ENCODE data around the gene RNF215.

Gene RNF215

DNA sequence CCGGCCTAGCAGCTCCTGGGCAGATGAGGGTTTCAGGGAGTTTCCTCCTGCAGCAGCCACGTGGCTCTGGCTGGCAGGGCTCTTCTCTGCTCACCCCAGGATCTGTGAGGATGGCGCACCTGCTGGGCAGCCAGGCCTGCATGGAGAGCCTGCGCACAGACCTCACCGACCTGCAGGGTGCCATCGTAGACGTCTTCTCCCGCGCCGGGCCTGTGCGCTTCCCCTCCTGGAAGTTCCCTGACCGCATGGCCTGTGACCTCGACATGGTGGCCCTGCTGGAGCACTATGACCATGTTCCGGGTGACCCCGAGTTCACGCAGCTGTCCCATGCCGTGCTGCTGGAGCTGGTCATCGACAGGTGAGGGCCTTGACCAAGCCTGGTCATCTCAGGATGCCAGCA, 21.3 kb downstream of the RNF215 start:
- no peak for DNase-seq (ENCODE audit: low read depth in 2 of 2)
- TF ChIP-seq, protein P1, sequence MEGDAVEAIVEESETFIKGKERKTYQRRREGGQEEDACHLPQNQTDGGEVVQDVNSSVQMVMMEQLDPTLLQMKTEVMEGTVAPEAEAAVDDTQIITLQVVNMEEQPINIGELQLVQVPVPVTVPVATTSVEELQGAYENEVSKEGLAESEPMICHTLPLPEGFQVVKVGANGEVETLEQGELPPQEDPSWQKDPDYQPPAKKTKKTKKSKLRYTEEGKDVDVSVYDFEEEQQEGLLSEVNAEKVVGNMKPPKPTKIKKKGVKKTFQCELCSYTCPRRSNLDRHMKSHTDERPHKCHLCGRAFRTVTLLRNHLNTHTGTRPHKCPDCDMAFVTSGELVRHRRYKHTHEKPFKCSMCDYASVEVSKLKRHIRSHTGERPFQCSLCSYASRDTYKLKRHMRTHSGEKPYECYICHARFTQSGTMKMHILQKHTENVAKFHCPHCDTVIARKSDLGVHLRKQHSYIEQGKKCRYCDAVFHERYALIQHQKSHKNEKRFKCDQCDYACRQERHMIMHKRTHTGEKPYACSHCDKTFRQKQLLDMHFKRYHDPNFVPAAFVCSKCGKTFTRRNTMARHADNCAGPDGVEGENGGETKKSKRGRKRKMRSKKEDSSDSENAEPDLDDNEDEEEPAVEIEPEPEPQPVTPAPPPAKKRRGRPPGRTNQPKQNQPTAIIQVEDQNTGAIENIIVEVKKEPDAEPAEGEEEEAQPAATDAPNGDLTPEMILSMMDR (IDR thresholded peaks at IDR 0.05; ENCODE audit: low read depth, low read length), result no peak

DNA sequence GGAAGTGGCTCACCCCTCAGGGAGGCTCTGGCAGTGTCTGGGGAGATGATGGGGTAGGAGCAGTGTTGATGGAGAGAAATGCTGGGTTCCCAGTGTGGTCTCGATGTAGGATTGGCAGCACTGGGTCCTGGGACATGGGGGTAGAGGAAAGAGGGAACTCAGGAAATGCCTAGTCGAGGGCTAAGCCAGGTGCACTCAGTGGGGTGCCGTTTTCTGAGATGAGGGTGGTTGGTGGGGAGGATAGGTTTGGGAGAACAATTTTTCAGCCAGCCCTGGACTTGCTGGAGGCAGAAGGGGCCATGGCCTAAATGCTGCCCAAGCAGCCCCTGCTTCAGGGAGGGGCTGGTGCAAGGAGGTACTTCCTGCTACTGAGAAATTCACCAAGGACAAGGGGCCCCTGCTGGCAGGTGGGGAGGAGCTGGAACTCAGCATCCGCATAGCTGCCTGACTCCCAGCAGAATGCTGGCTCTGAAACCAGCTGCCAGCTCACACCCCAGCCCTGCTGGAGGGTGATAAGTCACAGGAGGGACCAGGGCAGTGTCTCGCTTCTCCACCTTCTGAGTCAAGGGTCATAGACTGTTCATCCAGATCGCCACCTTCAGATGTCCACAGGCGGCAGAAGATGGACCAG, 24.4 kb downstream of the RNF215 start:
- DNase-seq (ENCODE audit: low read depth in 2 of 2), result no peak
- TF ChIP-seq, protein P1 (IDR thresholded peaks at IDR 0.05; ENCODE audit: low read depth, low read length), result no peak
- H3K4me3 ChIP-seq (replicated peaks in 1 of 2; ENCODE audit: low read depth in 2 of 2, low read length in 2 of 2), result no peak overlapping the region

More for the DNA sequence above, 21.3 kb downstream of the RNF215 start:
- no peak overlapping the region for H3K4me3 ChIP-seq (replicated peaks in 1 of 2; ENCODE audit: low read depth in 2 of 2, low read length in 2 of 2)

DNA sequence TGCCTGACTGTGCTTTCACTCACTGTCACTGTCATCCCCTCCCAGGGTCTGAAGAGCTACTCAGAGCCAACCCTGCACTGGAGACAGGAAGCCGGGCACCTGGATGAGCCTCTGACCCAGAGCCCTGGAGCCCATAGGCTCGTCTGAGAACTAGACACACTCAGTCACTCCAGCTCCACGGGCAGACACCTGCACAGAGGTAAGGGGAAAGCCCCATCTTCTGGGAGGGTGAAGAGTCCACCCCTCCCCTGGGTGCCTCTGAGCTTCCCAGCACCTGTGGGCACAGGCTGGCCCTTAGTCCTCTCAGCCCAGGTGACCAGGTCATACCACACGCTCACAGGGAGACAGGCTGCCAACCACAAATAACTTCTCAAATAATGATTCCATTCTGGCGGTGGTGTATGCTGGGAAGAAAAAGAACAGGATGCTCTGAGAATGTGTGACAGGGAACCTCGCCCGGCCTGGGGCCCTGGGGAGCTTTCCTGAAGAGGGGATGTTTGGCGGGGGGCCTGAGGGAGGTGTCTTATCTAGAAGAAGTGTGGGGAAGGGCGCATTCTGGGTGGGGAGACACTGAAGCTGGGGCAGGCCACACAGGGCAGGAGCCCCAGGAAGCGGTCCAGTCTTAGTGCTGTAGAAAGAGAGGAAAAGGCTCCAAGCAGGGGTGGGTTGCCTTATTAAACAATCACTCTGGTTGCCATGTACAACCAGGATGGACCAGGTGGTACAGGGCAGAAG, 25.1 kb downstream of the RNF215 start:
- TF ChIP-seq, protein P1 (IDR thresholded peaks at IDR 0.05; ENCODE audit: low read depth, low read length), result no peak
- DNase-seq (ENCODE audit: low read depth in 2 of 2), result no peak

DNA sequence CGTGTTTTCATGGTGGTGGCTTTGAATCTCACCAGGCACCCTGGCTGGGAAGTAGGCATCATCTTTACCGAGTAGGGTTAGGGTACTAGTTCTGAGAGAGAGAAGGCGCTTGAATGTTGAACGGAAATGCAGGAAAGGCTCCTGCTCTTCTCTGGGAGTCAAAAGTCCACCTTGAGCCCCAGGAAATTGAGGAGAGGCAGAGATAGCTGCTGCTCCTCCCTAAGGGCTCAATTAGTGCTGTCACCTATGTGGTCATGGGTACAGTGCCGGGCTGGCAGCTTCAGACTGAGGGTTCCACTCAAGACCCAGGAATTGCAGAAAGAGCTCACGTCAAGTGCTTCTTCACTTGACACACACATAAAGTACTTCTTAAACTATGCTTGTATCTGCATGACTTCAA, 28.7 kb downstream of the RNF215 start:
- TF ChIP-seq, protein P1 (IDR thresholded peaks at IDR 0.05; ENCODE audit: low read depth, low read length), result no peak
- DNase-seq (ENCODE audit: low read depth in 2 of 2), result no peak
- H3K4me3 ChIP-seq (replicated peaks in 1 of 2; ENCODE audit: low read depth in 2 of 2, low read length in 2 of 2), result no peak overlapping the region

More for the DNA sequence above, 25.1 kb downstream of the RNF215 start:
- H3K4me3 ChIP-seq (replicated peaks in 1 of 2; ENCODE audit: low read depth in 2 of 2, low read length in 2 of 2), result no peak overlapping the region

- no peak for DNase-seq (ENCODE audit: low read depth in 2 of 2)
- peak overlapping the region in 1 of 2 donors; percentile 85 for H3K4me3 ChIP-seq (replicated peaks in 1 of 2; ENCODE audit: low read depth in 2 of 2, low read length in 2 of 2)
- TF ChIP-seq, protein P1 (IDR thresholded peaks at IDR 0.05; ENCODE audit: low read depth, low read length), result no peak
These were observed 29.5 kb downstream of the RNF215 start for GRCh38 chr22:30357650-30358215.

GRCh38 chr22:30357236-30357570, 30.0 kb downstream of the RNF215 start:
- TF ChIP-seq, protein P1 (IDR thresholded peaks at IDR 0.05; ENCODE audit: low read depth, low read length), result no peak
- DNase-seq (ENCODE audit: low read depth in 2 of 2), result no peak
- H3K4me3 ChIP-seq (replicated peaks in 1 of 2; ENCODE audit: low read depth in 2 of 2, low read length in 2 of 2), result peak overlapping the region; percentile 85 to 86

Measured in cardiac fibroblast (primary cell).